AG04449 (cell line): ENCODE measurements around the gene RBM17.
A peak's percentile ranks its signal among the peaks of the same experiment; 100 is the strongest.

Experiments used
- CTCF ChIA-PET: fragments of 350-600 bp; formaldehyde crosslinking; extraction: SDS; loops from one replicate; lab custom pipeline; 2021; ENCODE audit warnings: antibody characterized with exemption; lab: Yijun Ruan, JAX
- POLR2A ChIA-PET: fragments of 400-600, 350-600 bp; formaldehyde crosslinking; extraction: SDS; loops from one replicate; lab custom pipeline; 2020; ENCODE audit warnings: antibody characterized with exemption, inconsistent platforms; lab: Yijun Ruan, JAX
- DNase-seq: peaks from one replicate; pipeline ENCODE4 v3.0.0-alpha.2; 2010; ENCODE audit warnings: low read depth, low spot score
- H3K4me3 ChIP-seq: 2 replicates; pipeline ENCODE4 v1.5.1; 2011; ENCODE audit warnings: low read depth, mild to moderate bottlenecking, control low read depth, low read length
- TF ChIP-seq, protein P1 (sequence below): IDR thresholded peaks from one replicate; pipeline ENCODE4 v1.5.1; 2011; ENCODE audit warnings: mild to moderate bottlenecking, moderate library complexity, low read length, control low read depth, inconsistent platforms; ENCODE audit not compliant: insufficient read depth; ENCODE audit errors: missing control alignments

The RBM17 gene

DNA sequence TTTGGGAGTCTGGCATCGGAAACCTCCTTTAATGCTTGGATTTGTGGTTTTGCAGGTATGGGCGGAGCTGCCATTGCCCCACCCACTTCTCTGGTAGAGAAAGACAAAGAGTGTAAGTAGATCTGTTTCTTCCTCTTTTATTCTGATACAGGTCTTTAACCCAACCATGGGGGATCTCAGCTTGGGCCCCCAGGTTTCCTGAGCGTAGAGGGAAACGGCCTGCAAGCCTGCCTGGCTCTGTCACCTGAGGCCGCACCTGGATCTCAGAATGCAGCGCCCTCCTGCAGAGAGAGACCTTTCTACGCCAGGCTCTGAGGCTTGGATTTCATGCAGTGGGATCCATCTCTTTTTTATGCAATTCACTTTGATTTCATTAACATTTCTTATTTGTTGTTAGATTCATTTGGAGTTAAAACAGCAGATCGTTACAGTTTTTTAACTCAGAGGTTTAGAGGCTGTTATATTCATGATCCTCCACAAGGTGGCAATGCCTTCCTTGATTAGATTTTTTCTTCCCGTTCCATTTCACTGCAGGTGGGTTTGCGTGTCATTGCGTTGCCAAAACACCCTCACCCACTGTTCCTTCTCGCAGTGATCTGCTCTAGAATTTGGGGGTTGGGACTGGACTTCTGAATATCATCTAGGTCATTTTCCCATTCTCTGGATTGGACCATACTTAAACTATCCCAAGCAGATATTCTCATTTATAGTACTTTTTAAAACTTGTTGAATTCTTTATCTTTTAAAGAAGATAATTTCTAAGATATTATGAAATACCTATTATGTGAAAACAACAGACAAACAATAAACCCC is 20.0 kb downstream of the RBM17 start:
- CTCF ChIA-PET, result interaction anchor here (0.7 to 7.9 kb wide), 10 partner anchors 22 to 301 kb away, joined by 3 to 132 read pairs (median 22); partner anchors contain the start of gene PFKFB3
- POLR2A ChIA-PET, result no interaction called here
- TF ChIP-seq, protein P1, sequence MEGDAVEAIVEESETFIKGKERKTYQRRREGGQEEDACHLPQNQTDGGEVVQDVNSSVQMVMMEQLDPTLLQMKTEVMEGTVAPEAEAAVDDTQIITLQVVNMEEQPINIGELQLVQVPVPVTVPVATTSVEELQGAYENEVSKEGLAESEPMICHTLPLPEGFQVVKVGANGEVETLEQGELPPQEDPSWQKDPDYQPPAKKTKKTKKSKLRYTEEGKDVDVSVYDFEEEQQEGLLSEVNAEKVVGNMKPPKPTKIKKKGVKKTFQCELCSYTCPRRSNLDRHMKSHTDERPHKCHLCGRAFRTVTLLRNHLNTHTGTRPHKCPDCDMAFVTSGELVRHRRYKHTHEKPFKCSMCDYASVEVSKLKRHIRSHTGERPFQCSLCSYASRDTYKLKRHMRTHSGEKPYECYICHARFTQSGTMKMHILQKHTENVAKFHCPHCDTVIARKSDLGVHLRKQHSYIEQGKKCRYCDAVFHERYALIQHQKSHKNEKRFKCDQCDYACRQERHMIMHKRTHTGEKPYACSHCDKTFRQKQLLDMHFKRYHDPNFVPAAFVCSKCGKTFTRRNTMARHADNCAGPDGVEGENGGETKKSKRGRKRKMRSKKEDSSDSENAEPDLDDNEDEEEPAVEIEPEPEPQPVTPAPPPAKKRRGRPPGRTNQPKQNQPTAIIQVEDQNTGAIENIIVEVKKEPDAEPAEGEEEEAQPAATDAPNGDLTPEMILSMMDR, result peak; percentile 30
- H3K4me3 ChIP-seq, result no peak overlapping the region
- DNase-seq, result no peak

DNA sequence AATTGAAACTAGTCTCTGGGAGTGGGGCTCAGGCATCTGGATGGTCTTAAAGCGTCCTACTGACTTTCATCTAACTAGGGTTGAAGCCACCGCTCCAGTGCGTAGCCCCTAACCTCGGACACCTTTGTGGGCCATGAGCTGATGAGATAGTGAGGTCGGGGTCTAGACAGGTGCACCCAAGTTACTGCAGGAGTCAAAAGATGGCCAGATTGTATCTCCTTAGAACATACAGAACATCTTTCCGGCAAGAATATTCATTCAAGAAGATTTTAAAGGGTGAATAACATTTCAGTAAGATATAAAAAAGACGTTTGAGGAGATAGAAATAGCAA is 20.6 kb downstream of the RBM17 start:
- DNase-seq, result no peak
- CTCF ChIA-PET, result interaction anchor here (0.7 to 7.9 kb wide), 11 partner anchors 9 to 300 kb away, joined by 3 to 132 read pairs (median 11); partner anchors contain the start of gene PFKFB3

DNA sequence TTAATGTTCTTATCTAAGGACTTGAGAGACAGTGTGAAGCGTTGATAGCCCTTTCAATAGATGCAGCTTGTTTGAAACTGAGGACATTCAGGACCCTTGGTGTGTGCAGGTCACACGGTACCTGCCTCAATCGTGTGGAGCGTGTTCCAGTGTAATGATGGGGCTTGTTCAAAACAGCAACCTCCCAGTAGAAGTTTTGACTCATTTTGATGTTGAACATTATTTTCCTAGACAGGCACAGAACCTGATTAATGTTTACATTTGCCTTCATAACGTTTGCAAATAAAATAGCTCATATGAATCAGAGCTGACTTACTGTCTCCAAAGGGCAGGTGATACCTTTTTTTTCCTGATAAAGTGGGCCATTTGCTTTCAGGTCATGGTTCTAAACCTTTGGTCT is 21.3 kb downstream of the RBM17 start:
- DNase-seq, result no peak
- ChIA-PET POLR2A (no interaction called here), CTCF (interaction anchor here (0.7 to 7.9 kb wide), 12 partner anchors 10 to 300 kb away, joined by 3 to 132 read pairs (median 10); partner anchors contain the start of gene PFKFB3)
- TF ChIP-seq, protein P1, result no peak
- no peak overlapping the region for H3K4me3 ChIP-seq

More for the DNA sequence above, 20.6 kb downstream of the RBM17 start:
- no peak overlapping the region for H3K4me3 ChIP-seq
- TF ChIP-seq, protein P1, result no peak
- POLR2A ChIA-PET, result no interaction called here

DNA sequence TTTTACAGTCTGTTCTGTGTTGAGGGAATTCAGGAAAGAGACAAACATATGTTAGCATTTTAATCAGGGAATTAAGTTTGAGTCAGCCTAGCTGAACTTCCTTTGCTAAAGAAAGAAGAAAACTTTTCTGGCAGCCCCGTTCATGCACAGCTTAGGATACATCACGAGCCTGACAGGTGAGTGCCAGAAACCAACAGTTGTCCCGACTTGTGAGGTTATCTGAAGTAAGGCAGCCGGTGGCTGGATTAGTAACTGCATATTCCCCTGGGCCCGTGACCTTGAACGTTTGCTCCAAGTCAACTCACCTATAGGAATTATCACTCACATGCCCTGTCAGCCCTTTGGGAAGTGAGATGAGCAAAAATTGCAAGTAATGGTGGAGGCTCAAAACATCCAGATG is 24.1 kb downstream of the RBM17 start:
- DNase-seq, result no peak
- POLR2A ChIA-PET, result no interaction called here
- no peak overlapping the region for H3K4me3 ChIP-seq
- CTCF ChIA-PET, result interaction anchor here (1.2 to 1.8 kb wide), 2 partner anchors 25 to 288 kb away, joined by 4 to 14 read pairs; no protein-coding TSS in a partner anchor
- TF ChIP-seq, protein P1, result no peak

DNA sequence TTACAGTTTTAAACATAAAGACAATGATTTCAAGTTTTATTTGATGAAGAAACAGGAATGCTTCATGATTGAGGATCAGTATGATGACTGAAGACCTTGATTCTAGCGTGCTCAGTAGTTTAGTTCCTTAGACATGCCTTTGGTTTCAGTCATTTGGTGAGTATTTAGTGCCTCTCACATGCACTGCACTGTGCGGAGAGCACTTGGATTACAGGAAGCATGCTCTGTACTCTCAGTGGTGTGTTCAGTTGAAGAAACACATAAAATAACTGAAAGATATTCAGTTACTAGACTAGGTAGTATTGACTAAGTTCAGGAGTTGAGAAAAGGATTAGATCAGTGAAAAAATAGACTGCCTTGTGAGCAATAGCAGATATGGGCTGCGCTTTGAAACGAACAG is 25.5 kb downstream of the RBM17 start:
- no peak for DNase-seq
- ChIA-PET POLR2A (interaction anchor here (1.5 kb wide), 1 partner anchor 88 kb away, joined by 5 read pairs; the partner anchor contains the start of gene PFKFB3), CTCF (interaction anchor here (1.2 to 1.8 kb wide), 3 partner anchors 27 to 288 kb away, joined by 4 to 14 read pairs (median 9); no protein-coding TSS in a partner anchor)
- H3K4me3 ChIP-seq, result no peak overlapping the region
- TF ChIP-seq, protein P1, result no peak

DNA sequence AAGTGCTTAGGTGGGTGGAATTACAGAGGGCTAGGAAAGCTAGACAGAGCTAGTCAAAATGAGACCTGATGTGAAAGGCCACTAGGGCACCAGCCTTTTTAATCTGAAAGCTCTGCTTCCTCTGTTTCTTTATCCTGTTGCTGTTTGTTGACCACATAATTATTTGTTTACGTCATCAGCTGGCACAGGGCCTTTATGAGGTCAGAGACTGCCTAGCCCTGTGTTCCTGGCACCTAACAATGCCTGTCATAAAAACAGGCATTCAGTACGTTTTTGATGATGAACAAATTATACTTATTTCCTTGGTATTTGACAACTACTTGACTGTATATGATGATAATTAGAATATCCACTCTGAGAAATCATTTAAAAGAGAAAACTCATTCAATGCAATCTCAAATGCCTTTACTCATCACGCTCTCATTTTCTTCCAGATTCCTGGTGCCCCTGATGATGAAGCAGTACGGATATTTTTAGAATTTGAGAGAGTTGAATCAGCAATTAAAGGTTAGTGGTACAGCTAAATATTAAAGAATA is 26.0 kb downstream of the RBM17 start:
- H3K4me3 ChIP-seq, result no peak overlapping the region
- POLR2A ChIA-PET, result interaction anchor here (0.9 to 1.5 kb wide), 2 partner anchors 21 to 88 kb away, joined by 3 to 5 read pairs; partner anchors contain the start of gene PFKFB3
- DNase-seq, result no peak
- CTCF ChIA-PET, result interaction anchor here (1.0 to 1.5 kb wide), 2 partner anchors 14 to 287 kb away, joined by 6 to 9 read pairs; no protein-coding TSS in a partner anchor
- TF ChIP-seq, protein P1, result no peak
